H1 (cell line): ENCODE measurements around the gene MTIF3. TPM values are rescaled to one million over a fixed set of nuclear protein-coding genes. Genes with fewer than 3 reads are reported as not detected.
A peak's percentile ranks its signal among the peaks of the same experiment; 100 is the strongest.

Experiments
- SAP30 ChIP-seq: fragments of 300-600 bp; sonication (generic); IDR thresholded peaks from 2 replicates; pipeline ENCODE4 v1.7.1; 2012; ENCODE audit warnings: low read length, moderate library complexity, mild to moderate bottlenecking, inconsistent platforms; ENCODE audit not compliant: insufficient read depth, insufficient replicate concordance
- YY1 ChIP-seq: IDR thresholded peaks from 2 replicates; pipeline ENCODE4 v1.6.1; 2011; ENCODE audit warnings: low read depth, mild to moderate bottlenecking, low read length
- polyA plus RNA-seq, 7 experiments: library from polyadenylated mRNA; depleted of rRNA in 3 of 7; stranded (reverse) in 5 of 7; unstranded in 2 of 7; fragments of >200 nt in 5 of 7; fragments of 200-250 nt in 2 of 7; gene quantifications; 1 replicate in 5 of 7; 2 replicates in 1 of 7; 4 replicates in 1 of 7; pipeline versions ENCODE4 v1.2.1 to v1.2.3, GENCODE V29; 2011 to 2013; ENCODE audit warnings: missing spikeins in 2 of 7, mixed read lengths in 2 of 7
- total RNA-seq: library from RNA; stranded (reverse); fragmentation: NEBNext Ultra II Directional; extraction: Animal tissue kit (Norgen Biotek cat#: 25700); gene quantifications from 2 replicates; pipeline ENCODE4 v1.2.1, GENCODE V29; 2021

MTIF3 gene
- total and polyA plus RNA-seq, 2 of the 8 experiments (the other 6 are each of a cell fraction or from before 2014, with no cell fraction given): 29.4 to 36.4 TPM

DNA sequence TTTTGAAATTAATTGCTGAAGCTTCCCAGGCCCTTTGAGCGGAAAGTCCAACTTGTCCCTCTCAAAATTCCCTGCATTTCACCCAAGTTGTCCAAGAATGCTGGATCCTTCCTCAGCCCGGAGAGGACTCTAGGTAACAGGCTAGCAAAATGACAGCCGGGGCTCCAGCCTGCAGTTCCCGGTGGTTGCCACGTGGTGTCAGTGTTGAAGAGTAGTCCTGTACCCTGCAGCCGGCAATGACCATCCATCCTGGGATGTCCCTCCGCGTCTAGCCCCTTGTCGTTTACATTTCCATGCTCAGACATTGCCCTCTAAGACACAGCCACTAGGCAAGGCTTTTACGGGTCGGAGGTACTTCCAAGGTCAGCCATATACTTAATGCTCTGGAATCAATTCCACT, 31.4 kb upstream of the MTIF3 start (continued):
- no peak for TF ChIP-seq SAP30
- TF ChIP-seq YY1: 0 out of 2 replicates have a peak, but pooled peaks have one; percentile 46
